ENCODE measurements around the gene SNHG17.

DNA sequence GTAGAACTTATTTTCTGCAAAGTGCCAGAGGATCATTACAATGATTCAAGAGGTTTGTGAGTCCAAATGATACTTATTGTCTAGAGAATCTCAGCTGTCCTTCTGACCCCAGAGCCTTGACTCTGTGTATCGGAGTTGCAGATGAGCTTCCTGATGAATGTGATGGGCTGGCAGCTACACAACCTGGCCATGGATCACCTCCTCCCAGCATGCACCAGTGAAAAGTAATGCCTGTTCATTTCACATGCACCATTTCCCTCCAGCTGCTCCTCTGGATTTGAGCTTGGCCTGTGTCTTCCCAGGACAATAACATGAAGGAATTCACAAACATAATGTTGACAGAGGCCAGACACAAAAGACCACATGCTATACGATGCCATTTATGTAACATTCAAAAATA, 30.0 kb downstream of the SNHG17 start:
- TF ChIP-seq POLR2A (IDR thresholded peaks at IDR 0.05), result no peak
- TF ChIP-seq, protein P1, sequence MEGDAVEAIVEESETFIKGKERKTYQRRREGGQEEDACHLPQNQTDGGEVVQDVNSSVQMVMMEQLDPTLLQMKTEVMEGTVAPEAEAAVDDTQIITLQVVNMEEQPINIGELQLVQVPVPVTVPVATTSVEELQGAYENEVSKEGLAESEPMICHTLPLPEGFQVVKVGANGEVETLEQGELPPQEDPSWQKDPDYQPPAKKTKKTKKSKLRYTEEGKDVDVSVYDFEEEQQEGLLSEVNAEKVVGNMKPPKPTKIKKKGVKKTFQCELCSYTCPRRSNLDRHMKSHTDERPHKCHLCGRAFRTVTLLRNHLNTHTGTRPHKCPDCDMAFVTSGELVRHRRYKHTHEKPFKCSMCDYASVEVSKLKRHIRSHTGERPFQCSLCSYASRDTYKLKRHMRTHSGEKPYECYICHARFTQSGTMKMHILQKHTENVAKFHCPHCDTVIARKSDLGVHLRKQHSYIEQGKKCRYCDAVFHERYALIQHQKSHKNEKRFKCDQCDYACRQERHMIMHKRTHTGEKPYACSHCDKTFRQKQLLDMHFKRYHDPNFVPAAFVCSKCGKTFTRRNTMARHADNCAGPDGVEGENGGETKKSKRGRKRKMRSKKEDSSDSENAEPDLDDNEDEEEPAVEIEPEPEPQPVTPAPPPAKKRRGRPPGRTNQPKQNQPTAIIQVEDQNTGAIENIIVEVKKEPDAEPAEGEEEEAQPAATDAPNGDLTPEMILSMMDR (IDR thresholded peaks at IDR 0.05), result no peak
